ENCODE data around the gene P4HA3.

The P4HA3 gene

DNA sequence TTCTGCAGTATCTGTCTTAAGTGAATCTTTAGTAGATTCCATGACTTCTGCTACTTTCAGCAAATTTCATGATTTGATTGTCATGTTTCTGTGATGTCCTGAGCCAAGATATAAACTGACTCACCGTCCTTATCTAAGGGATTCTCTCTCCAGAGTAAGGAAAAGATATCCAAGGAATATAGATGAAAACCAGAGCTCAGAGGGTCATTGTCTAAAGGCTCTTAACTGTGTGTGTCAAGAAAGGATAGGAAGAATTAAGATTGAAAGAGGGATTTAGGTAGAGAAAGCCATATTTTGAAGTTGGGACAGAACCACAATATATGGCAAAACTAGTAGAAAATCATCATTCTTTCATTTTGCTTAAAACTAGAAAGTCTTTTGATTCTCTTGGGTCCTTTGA is 89.6 kb downstream of the P4HA3 start:
- Histone ChIP-seq H3K9me2 (replicated peaks; ENCODE audit: control insufficient read depth, low read length) (no peaks in the 10 kb centered on the region), H3K4me2 (ENCODE audit: low read length) (no peak overlapping the region), H3K27me3 (ENCODE audit: control insufficient read depth, low read length) (no peaks in the 10 kb centered on the region)

DNA sequence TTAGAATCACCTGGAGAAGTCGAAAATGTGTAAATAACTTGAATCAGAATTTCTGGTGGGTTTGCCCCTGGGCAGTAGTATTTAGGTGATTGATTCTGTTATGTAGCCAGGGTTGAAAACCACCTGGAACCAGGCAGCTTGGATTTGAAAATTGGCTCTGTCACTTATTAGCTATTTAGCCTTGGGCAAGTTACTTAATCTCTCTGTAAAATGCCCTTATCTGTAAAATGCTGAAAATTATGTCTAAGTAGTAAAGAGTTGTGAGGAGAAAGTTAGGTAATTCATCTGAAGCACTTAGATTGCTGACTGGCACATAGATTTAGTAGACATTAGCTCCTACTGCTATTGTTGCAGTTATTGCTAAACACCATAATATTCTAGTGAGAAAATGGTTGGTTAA is 91.1 kb downstream of the P4HA3 start:
- no peaks in the 10 kb centered on the region; the same call in 1 of the 2 replicates for H3K9me3 ChIP-seq (ENCODE audit: control insufficient read depth, insufficient read depth, low read length)
- no peak overlapping the region for H3K4me3 ChIP-seq (ENCODE audit: low read length)
- no peak for TF ChIP-seq EZH2phosphoT487 (IDR thresholded peaks at IDR 0.05; ENCODE audit: borderline replicate concordance, low read length)
- TF ChIP-seq, protein P1, sequence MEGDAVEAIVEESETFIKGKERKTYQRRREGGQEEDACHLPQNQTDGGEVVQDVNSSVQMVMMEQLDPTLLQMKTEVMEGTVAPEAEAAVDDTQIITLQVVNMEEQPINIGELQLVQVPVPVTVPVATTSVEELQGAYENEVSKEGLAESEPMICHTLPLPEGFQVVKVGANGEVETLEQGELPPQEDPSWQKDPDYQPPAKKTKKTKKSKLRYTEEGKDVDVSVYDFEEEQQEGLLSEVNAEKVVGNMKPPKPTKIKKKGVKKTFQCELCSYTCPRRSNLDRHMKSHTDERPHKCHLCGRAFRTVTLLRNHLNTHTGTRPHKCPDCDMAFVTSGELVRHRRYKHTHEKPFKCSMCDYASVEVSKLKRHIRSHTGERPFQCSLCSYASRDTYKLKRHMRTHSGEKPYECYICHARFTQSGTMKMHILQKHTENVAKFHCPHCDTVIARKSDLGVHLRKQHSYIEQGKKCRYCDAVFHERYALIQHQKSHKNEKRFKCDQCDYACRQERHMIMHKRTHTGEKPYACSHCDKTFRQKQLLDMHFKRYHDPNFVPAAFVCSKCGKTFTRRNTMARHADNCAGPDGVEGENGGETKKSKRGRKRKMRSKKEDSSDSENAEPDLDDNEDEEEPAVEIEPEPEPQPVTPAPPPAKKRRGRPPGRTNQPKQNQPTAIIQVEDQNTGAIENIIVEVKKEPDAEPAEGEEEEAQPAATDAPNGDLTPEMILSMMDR (IDR thresholded peaks at IDR 0.05; ENCODE audit: low read depth, low read length, poor library complexity, severe bottlenecking) = no peak
- H4K20me1 ChIP-seq (ENCODE audit: control insufficient read depth, insufficient read depth, low read depth, low read length) = no peaks in the 10 kb centered on the region
- H3K9me2 ChIP-seq (replicated peaks; ENCODE audit: control insufficient read depth, low read length) = no peaks in the 10 kb centered on the region
- H3K4me1 ChIP-seq (ENCODE audit: control insufficient read depth, low read length) = no peaks in the 10 kb centered on the region
- no peaks in the 10 kb centered on the region for H3K27me3 ChIP-seq (ENCODE audit: control insufficient read depth, low read length)
- H3K36me3 ChIP-seq (ENCODE audit: control insufficient read depth, low read length) = peaks cover 8% of the 10 kb centered on the region
- no peak overlapping the region for H3K27ac ChIP-seq (ENCODE audit: low read depth, low read length)
- no peaks in the 10 kb centered on the region for H3K79me2 ChIP-seq (ENCODE audit: control insufficient read depth, low read length)
- no peak overlapping the region for H3K4me2 ChIP-seq (ENCODE audit: low read length)
- H3F3A ChIP-seq (ENCODE audit: control insufficient read depth, insufficient read depth) = no peaks in the 10 kb centered on the region

More for the DNA sequence above, 89.6 kb downstream of the P4HA3 start:
- H3K79me2 ChIP-seq (ENCODE audit: control insufficient read depth, low read length) = no peaks in the 10 kb centered on the region
- peaks cover 12% of the 10 kb centered on the region for H3K36me3 ChIP-seq (ENCODE audit: control insufficient read depth, low read length)
- no peaks in the 10 kb centered on the region for H3K4me1 ChIP-seq (ENCODE audit: control insufficient read depth, low read length)
- TF ChIP-seq, protein P1 (IDR thresholded peaks at IDR 0.05; ENCODE audit: low read depth, low read length, poor library complexity, severe bottlenecking) = no peak
- no peak for TF ChIP-seq EZH2phosphoT487 (IDR thresholded peaks at IDR 0.05; ENCODE audit: borderline replicate concordance, low read length)
- no peak overlapping the region for H3K4me3 ChIP-seq (ENCODE audit: low read length)
- no peaks in the 10 kb centered on the region for H4K20me1 ChIP-seq (ENCODE audit: control insufficient read depth, insufficient read depth, low read depth, low read length)
- H3K27ac ChIP-seq (ENCODE audit: low read depth, low read length) = no peak overlapping the region
- no peaks in the 10 kb centered on the region for H3F3A ChIP-seq (ENCODE audit: control insufficient read depth, insufficient read depth)
- no peaks in the 10 kb centered on the region; the same call in 1 of the 2 replicates for H3K9me3 ChIP-seq (ENCODE audit: control insufficient read depth, insufficient read depth, low read length)

All from DOHH2 (cell line).